HepG2 (cell line): ENCODE measurements around the gene MCTS1.

Experiments used
- EZH2 ChIP-seq: conservative IDR thresholded peaks from 2 replicates; pipeline ENCODE4 v1.6.1; 2012; ENCODE audit warnings: mild to moderate bottlenecking, low read depth, low read length, moderate library complexity
- GTF3A ChIP-seq: sonication (generic); formaldehyde crosslinking; conservative IDR thresholded peaks from 2 replicates; pipeline ENCODE4 v1.4.0; 2020; ENCODE audit warnings: mild to moderate bottlenecking, missing genetic modification reagents
- HNRNPLL ChIP-seq: fragments of 200-400 bp; formaldehyde crosslinking; IDR thresholded peaks from 2 replicates; pipeline ENCODE4 v1.6.1; 2017; ENCODE audit warnings: mild to moderate bottlenecking, low read depth, low read length; ENCODE audit not compliant: poor library complexity, severe bottlenecking
- MAZ ChIP-seq, 2 experiments: sonication (generic) in 1 of 2; formaldehyde crosslinking in 1 of 2; IDR thresholded peaks; 2 replicates each; pipeline versions ENCODE4 v1.5.0 to v1.6.1; 2012 to 2020; ENCODE audit warnings: low read depth in 2 of 2, mild to moderate bottlenecking in 2 of 2, borderline replicate concordance in 1 of 2, improper control_type of control experiment in 1 of 2, low read length in 1 of 2, missing genetic modification reagents in 1 of 2, moderate library complexity in 1 of 2
- MED1 ChIP-seq: sonication (generic); formaldehyde crosslinking; IDR thresholded peaks from 2 replicates; pipeline ENCODE4 v1.4.0; 2020; ENCODE audit warnings: missing genetic modification reagents
- NR3C1 ChIP-seq: sonication (generic); formaldehyde crosslinking; IDR thresholded peaks from 2 replicates; pipeline ENCODE4 v1.4.0; 2020; ENCODE audit warnings: missing genetic modification reagents
- SRF ChIP-seq: IDR thresholded peaks from 2 replicates; pipeline ENCODE4 v1.6.1; 2011; ENCODE audit warnings: mild to moderate bottlenecking, low read depth, low read length, moderate library complexity
- TF ChIP-seq, protein P1 (sequence below): sonication (generic); formaldehyde crosslinking; IDR thresholded peaks from 2 replicates; pipeline ENCODE4 v1.4.0; 2020; ENCODE audit warnings: missing genetic modification reagents
- TF ChIP-seq, protein P2 (sequence below): fragments of 450-650 bp; IDR thresholded peaks from 2 replicates; pipeline ENCODE4 v1.6.1; 2017; ENCODE audit warnings: mild to moderate bottlenecking
- TF ChIP-seq, protein P3 (sequence below): sonication (generic); formaldehyde crosslinking; IDR thresholded peaks from 2 replicates; pipeline ENCODE4 v1.4.0; 2020; ENCODE audit warnings: missing genetic modification reagents, mild to moderate bottlenecking, borderline replicate concordance
- TF ChIP-seq, protein P4 (sequence below): IDR thresholded peaks from 2 replicates; pipeline ENCODE4 v1.6.1; 2016; ENCODE audit warnings: missing biosample characterization, missing genetic modification reagents, low read depth

DNA sequence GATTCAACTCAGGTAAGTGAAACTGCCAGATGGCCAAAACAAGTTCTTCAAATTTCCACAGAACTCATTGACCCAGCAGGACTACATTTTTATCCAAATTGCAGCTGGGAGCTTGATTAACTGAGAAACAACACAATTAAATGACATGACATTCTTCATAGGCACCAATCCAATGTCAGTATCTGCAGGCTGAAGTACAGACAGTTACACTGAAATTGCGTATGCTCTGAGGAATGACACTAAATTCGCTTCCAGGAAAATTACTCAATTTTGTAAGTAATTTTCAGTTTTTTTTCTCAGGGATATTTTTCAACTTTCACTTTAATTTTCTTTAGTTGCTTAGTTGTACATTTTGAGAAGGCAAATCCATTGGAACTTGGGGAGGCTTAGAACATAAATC is 21.5 kb downstream of the MCTS1 start:
- TF ChIP-seq, protein P1, sequence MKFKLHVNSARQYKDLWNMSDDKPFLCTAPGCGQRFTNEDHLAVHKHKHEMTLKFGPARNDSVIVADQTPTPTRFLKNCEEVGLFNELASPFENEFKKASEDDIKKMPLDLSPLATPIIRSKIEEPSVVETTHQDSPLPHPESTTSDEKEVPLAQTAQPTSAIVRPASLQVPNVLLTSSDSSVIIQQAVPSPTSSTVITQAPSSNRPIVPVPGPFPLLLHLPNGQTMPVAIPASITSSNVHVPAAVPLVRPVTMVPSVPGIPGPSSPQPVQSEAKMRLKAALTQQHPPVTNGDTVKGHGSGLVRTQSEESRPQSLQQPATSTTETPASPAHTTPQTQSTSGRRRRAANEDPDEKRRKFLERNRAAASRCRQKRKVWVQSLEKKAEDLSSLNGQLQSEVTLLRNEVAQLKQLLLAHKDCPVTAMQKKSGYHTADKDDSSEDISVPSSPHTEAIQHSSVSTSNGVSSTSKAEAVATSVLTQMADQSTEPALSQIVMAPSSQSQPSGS (CRISPR knock-in tag), result no peak
- TF ChIP-seq HNRNPLL (no peak), MED1 (CRISPR knock-in tag) (no peak), GTF3A (CRISPR knock-in tag) (no peak), NR3C1 (CRISPR knock-in tag) (no peak), MAZ (IDR thresholded peaks at IDR 0.05; ENCODE audit: borderline replicate concordance, low read depth, low read length) (no peak), MAZ (CRISPR knock-in tag; IDR thresholded peaks at IDR 0.05; ENCODE audit: low read depth) (no peak), EZH2 (no peak), SRF (no peak)
- TF ChIP-seq, protein P2, sequence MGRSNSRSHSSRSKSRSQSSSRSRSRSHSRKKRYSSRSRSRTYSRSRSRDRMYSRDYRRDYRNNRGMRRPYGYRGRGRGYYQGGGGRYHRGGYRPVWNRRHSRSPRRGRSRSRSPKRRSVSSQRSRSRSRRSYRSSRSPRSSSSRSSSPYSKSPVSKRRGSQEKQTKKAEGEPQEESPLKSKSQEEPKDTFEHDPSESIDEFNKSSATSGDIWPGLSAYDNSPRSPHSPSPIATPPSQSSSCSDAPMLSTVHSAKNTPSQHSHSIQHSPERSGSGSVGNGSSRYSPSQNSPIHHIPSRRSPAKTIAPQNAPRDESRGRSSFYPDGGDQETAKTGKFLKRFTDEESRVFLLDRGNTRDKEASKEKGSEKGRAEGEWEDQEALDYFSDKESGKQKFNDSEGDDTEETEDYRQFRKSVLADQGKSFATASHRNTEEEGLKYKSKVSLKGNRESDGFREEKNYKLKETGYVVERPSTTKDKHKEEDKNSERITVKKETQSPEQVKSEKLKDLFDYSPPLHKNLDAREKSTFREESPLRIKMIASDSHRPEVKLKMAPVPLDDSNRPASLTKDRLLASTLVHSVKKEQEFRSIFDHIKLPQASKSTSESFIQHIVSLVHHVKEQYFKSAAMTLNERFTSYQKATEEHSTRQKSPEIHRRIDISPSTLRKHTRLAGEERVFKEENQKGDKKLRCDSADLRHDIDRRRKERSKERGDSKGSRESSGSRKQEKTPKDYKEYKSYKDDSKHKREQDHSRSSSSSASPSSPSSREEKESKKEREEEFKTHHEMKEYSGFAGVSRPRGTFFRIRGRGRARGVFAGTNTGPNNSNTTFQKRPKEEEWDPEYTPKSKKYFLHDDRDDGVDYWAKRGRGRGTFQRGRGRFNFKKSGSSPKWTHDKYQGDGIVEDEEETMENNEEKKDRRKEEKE, result no peak
- TF ChIP-seq, protein P3, sequence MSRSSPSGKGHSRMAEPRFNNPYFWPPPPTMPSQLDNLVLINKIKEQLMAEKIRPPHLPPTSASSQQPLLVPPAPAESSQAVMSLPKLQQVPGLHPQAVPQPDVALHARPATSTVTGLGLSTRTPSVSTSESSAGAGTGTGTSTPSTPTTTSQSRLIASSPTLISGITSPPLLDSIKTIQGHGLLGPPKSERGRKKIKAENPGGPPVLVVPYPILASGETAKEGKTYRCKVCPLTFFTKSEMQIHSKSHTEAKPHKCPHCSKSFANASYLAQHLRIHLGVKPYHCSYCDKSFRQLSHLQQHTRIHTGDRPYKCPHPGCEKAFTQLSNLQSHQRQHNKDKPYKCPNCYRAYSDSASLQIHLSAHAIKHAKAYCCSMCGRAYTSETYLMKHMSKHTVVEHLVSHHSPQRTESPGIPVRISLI (CRISPR knock-in tag), result no peak
- TF ChIP-seq, protein P4, sequence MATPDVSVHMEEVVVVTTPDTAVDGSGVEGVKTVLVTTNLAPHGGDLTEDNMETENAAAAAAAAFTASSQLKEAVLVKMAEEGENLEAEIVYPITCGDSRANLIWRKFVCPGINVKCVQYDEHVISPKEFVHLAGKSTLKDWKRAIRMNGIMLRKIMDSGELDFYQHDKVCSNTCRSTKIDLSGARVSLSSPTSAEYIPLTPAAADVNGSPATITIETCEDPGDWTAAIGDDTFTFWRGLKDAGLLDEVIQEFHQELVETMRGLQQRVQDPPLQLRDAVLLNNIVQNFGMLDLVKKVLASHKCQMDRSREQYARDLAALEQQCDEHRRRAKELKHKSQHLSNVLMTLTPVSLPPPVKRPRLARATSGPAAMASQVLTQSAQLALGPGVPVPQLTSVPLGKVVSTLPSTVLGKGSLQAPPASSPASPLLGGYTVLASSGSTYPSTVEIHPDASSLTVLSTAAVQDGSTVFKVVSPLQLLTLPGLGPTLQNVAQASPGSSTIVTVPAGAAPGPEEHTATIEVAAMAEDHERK (CRISPR knock-in tag), result no peak
